HepG2 (cell line): ENCODE results near the gene SMCO1.
A peak's percentile ranks its signal among the peaks of the same experiment; 100 is the strongest.

ENCODE experiments used
- AGO2 ChIP-seq: fragments of 200-400 bp; formaldehyde crosslinking; optimal IDR thresholded peaks from 2 replicates; pipeline ENCODE3; 2017; ENCODE audit warnings: mild to moderate bottlenecking, low read depth, low read length, moderate library complexity
- KAT2B ChIP-seq: fragments of 150-350 bp; IDR thresholded peaks from 2 replicates; pipeline ENCODE4 v1.6.1; 2014; ENCODE audit warnings: low read depth, low read length, borderline replicate concordance
- ZNF17 ChIP-seq: sonication (generic); formaldehyde crosslinking; IDR thresholded peaks from 2 replicates; pipeline ENCODE4 v1.5.0; 2020; ENCODE audit warnings: mild to moderate bottlenecking, missing genetic modification reagents
- ZNF264 ChIP-seq: sonication (generic); formaldehyde crosslinking; IDR thresholded peaks from 2 replicates; pipeline ENCODE4 v1.4.0; 2020; ENCODE audit warnings: missing genetic modification reagents
- ZNF354B ChIP-seq: sonication (generic); formaldehyde crosslinking; IDR thresholded peaks from 2 replicates; pipeline ENCODE4 v1.8.0; 2022; ENCODE audit warnings: mild to moderate bottlenecking, missing genetic modification reagents

DNA sequence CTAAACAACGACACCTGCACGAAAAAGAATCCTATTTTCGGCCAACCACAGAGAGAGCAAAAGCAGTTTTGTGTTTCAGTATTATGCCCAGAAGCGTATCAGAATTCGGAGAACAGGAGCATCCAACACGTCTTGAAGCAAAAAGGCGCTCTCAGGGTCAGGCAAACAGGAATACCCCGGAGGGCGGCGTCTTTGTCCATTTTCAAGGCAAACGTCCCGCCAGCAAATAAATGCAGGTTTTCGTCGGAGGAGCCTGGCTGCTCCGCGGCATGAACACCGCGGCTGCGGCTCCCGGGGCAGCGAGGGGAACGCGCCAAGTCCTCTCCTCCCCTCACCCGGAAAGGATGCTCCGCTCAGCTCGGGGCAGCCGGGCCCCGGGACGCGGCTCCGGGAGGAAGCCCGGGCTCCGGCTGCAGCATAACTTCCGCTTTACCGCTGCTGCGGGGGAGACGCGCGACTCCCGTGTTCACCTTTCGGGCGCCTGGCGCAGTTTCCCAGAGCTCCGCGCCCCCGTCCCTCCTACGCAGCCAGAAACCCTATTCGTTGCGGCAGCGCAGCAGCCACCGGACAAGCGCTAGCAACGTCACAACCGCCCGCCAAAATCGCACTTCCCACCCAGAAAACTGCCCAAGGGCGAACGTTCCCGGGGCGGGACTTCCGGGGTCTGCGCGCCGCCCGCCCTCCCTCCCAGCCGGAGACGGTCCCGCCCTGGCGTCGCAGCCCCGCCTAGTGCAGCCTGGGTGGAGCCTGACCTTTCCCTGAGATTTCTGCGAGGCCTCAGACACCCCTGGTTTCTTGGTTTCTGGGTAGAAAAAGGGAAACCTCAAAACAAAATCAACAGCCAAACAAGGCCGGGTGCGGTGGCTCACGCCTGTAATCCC, 11.7 kb downstream of the SMCO1 start, which contains the start of gene RNF168:
- peak; percentile 75 for TF ChIP-seq AGO2
- TF ChIP-seq ZNF354B (CRISPR knock-in tag), result no peak
- TF ChIP-seq ZNF264 (CRISPR knock-in tag), result no peak
- no peak for TF ChIP-seq KAT2B
- TF ChIP-seq ZNF17, result no peak
